Stimulated activated CD8-positive, alpha-beta memory T cell treated with anti-CD3 and anti-CD28 coated beads, Interleukin-15, amount 100 ng/mL, for 1 hour (primary cell): ENCODE data around the gene DBNDD1.
A peak's percentile ranks its signal among the peaks of the same experiment; 100 is the strongest.
"Not testable (repeated sequence)": the region's sequence is repeated elsewhere in the genome, so short reads cannot be mapped to it uniquely, and the experiment has no call there.

Source experiments
- DNase-seq: peaks from one replicate; pipeline ENCODE4 v3.0.0-alpha.2; 2020; ENCODE audit warnings: low read depth

Gene DBNDD1

DNA sequence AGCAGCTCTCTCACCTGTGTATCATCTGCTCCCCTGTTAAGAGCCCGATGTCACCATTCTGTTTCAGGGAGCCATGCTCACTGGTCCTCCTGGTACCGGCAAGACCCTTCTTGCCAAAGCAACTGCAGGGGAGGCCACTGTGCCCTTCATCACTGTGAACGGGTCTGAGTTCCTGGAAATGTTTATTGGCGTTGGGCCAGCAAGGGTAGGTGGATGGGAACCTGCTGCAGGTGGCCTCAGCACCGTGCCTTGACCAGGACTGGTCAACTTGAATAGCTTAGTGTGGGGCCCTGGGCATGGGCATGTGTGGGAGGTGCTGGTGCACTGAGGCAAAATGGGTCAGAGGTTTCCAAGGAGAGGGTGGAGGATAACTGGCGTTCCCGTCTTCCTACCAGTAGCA, 28.5 kb downstream of the DBNDD1 start:
- no peak for DNase-seq

DNA sequence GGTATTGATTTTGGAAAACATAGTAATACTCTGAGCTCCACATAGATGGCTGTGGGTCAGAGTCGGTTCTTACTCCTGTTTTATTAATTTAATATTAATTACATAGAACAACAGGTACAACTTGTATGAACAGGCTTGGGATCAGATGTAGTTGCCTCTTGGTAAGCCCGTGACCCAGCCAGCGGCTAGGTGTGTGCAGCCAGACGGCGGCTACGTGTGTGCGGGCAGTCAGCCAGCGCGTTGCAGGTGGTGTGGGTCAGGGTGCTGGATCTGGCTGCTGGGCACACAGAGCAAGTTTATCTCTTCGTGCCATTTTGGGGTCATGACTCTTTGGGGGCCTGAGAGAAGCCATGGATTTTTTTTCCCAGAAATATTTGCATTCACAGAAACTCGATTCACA, 30.3 kb downstream of the DBNDD1 start:
- DNase-seq, result no peak

DNA sequence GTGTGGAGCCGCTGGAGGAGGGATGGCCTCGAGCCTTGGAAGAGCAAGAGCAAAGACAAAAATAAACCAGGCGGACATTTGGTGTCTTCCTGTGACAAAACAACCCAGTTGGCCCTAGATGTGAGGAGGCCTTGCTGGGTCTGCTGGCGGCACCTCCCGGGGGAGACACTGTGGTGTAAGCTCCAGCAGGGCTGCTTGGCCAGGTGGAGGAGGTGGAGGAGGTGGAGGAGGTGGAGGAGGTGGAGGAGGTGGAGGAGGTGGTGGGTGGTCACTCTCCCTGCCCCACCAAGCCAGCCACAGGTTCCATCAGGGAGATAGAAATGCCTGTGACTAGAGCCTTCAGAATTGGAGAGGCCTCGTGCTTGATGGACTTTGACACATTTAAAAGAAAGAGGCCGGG, 32.1 kb downstream of the DBNDD1 start:
- DNase-seq, result no peak

DNA sequence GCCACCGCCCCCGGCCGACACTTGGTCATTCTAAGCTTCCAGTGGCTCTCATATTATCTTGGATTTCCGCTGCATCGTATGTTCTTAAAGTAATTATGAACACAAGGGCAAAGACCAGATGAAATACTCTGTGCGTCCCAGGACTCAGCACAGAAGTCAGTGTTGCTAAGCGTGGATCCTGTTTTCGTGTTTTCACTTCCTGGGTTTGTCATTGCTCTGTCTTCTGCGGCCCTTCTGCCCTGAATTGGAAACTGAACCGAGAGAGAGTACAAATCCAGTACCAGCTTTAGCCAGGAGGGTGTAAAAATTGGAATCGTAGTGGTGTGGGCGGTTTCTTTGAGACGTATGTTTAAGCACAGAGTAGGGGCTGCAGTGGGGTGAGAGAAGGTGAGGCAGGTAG, 32.7 kb downstream of the DBNDD1 start:
- DNase-seq, result no peak

DNA sequence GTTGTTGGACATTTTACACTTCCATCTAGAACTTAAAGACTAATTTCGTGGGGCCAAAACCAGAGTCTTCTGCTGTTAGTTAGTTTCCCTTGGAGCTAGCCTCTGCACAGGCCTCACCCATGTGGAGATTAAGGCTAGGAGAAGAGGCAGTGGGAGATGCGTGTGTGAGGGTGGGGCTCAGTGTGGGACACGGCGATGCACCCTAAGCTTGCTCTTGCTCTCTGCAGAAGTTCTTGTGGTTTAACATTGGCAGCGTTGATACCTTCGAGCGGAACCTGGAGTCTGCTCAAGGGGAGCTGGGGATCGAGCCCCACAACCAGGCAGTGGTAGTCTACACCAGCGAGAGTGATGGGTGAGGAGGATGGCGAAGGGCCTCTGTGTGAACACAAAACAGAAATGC, 34.0 kb downstream of the DBNDD1 start:
- DNase-seq, result no peak

DNA sequence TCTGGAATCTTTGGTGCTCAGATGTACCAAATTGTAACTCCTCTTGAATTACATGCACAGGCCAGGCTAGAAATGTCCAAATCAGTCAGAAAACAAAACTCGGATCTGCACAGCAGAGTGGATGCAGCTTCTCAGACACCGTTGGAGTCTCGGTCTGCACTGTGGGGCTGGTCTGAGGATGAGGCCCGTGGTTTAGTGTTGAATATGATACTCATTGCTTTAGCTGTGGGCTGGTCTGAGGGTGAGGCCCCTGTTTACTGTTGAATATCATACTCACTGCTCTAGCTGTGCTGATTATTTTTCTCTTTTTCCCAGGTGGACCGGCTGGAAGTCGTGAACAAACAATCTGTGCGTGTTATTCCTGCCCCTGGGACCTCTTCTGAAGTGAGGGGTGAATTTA, 35.0 kb downstream of the DBNDD1 start:
- no peak for DNase-seq

DNA sequence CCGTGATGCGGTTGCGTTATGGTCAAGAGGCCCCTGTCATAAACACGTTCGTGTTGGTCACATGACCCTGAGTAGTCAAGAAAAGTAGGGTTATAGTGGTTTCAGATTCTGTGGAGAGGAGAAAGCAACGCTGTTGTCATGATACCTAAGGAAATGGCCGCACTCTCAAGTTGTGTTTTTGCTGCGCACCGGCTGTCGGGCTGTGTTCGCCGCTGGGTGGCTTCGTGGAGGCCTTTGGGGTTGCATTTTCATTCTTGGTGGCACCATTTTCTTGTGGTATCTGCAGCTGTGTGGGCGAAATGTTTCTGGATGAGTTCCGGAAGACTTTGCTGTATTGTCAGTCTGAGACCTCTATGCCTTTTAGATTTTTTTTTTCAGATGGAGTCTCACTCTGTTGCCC, 35.7 kb downstream of the DBNDD1 start:
- no peak for DNase-seq

DNA sequence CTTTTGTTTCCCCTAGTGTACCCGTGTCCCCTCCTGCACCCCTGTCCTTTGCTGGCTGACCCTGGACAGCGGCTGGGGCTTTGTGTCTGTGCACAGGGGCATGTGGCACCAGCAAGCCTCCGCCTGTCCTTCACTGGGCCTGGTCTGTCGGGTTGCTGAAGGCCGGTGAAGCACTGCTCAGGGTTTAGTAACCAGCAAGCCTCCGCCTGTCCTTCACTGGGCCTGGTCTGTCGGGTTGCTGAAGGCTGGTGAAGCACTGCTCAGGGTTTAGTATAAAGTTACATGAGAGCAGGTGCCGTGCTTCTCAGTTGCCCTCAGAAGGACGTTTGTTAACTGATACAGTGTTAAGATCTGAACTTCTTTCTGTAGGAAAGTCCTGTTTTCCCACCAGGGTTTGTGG, 36.9 kb downstream of the DBNDD1 start:
- no peak for DNase-seq

DNA sequence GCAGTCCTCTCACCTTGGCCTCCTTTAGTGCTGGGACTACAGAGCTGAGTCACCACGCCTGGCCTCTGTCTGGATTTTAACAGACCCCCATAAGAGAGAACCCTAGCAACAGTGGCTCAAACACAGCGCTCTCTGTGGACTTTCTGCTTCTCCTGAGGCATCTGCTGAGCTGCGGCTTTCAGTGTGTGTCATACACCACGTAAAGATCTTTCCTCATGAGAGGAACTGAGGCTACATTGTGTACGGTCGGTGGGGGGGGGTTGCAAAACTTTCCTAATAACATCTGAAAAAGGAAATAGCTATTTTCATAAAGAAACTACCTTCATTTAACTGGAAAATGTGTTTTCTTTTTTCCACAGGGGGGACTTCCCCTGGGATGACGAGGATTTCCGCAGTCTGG, 37.8 kb downstream of the DBNDD1 start:
- DNase-seq, result no peak

DNA sequence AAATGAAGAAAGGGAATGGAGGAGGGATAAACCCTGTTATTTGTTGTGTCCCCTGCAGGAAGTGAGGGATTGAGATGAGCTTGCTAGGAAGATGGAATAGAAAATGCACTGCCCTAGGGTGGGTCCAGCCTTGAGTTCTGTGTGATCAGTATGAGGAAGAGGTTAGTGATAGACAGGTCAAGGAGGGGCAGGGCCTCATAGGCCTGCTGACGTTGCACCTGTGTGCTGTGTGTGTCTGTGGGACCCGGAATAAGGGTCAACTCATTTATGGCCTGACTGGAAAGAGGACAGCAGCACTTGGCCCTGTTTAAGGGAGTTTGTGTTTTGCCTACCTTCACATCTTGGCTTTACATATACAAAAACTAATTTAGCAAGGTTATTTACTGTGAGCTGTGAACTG, 44.4 kb downstream of the DBNDD1 start:
- DNase-seq, result no peak

DNA sequence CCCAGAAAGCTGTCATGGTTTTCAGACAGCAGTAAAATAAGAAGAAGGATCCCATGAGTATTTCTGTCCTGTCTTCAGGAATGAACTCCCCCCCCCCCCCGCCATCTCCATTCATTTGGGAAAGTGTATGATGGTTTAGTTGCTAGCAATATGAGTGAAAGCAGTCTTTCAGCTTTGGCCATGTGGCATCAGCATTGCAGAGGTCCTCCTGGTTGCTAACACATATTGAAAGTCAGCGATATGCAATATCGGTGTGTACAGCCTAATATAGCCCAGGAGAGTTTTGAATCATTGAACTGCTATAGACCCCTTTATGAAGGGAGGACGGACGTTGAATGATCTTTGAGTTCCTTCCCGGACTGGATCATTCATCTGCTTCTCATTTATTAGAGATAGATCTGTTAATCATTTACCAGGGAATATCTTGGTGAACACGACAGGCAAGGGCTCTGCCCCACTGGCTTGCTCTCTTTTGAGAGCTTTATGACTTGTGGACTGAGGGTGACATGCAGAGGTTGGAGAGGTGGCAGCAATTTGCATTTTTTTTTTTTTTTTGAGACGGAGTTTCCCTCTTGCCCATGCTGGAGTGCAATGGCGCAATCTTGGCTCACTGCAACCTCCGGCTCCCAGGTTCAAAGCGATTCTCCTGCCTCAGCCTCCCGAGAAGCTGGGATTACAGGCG, 45.5 kb downstream of the DBNDD1 start:
- DNase-seq, result no peak

DNA sequence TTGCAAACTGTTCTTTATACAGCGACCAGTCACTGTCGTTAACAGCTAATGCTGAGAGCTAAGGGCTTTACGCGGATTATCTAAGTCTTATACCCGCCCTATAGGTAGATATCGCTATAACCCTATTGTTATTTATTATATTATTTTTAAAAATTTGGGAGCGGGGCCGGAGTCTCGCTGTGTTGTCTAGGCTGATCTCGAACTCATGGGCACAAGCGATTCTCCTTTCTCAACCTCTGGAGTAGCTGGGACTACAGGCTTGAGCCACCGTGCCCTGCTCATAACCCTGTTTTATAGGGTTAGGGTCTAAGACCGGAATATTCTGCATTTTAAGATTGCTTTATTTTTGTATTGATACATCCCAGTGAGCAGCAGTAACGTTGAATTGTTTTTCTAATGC, 46.0 kb downstream of the DBNDD1 start:
- no peak for DNase-seq

DNA sequence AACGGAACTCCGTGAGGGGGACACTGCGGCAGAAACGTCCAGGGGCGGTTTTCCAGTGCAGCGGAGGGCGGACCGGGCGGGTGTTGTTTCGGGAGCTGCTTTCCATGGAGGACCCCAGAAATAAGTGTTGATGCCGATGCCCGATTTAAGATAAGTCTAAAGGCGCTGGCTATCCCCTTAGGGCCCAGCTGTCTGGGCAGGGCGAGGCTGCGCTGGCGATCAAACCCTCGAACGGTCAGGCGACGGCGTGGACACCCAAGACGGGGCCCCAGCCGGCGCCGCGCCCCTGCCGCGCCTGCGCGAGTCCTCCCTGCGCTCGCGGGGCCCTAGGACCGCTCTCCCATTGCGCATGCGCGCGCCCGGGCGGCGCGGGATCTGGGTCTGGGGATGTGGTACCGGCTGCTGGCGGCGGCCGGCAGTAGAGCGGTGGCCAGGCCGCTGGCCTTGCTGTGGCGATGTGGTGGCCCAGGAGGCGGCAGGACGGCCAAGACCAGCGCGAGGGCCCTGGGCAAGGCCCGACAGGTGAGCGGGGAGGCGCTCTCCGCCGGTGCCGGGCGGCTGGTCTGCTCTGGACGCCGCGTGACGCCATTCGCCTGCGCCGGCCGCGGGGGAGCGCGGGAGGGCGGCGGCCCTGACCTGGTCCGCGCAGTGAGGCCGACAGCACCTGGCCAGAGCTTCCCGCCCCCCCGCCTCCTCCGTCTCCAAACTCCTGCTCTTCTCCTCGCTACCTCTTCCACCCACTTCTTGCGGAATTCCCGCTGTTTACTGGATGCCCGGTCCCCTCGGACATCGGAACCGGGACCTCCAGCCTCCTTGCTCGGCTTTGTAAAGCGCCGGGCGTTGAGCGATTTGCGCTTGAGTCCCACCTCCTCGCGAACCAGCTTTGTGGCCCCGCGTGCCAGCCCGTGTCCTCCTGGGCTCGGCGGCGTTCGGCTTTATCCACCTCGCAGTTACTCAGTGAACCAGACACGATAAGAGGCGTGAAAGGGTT, 46.7 kb downstream of the DBNDD1 start:
- peak; percentile 73 for DNase-seq

DNA sequence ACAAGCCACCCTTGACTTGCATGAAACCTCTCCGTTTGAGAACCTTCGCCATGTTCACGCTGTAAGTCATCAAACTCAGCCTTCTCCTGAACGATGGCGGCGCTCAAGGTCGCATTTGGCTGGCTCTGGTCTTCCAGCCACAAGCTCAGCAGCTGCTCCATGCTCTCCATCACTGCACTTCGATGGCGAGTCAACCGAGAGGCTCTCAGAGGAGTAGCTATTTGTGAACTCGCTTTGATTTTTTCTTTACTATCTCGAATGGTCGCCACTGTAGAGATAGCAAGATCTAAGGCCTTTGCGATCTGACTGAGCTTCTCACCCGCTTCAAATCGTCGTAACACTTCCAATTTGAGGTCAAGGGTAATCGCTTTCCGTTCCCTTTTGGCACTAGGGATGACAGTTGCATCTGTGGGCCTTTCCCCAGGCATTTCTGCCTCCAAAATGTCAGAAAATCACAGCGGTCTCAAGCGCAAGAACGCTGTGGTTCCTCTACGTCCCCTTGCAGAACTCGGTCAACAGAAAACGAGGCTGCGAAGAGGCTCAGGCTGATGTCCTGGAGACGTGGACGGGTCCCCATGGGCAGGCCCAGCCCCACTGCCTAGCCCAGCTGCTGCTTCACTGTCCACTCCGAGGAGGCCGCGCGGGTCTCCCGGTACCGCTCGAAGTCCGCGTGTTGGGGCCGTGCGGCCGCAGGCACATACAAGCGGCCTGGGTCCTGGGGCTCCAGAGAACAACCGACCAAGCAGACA, 47.6 kb downstream of the DBNDD1 start:
- DNase-seq, result no peak

DNA sequence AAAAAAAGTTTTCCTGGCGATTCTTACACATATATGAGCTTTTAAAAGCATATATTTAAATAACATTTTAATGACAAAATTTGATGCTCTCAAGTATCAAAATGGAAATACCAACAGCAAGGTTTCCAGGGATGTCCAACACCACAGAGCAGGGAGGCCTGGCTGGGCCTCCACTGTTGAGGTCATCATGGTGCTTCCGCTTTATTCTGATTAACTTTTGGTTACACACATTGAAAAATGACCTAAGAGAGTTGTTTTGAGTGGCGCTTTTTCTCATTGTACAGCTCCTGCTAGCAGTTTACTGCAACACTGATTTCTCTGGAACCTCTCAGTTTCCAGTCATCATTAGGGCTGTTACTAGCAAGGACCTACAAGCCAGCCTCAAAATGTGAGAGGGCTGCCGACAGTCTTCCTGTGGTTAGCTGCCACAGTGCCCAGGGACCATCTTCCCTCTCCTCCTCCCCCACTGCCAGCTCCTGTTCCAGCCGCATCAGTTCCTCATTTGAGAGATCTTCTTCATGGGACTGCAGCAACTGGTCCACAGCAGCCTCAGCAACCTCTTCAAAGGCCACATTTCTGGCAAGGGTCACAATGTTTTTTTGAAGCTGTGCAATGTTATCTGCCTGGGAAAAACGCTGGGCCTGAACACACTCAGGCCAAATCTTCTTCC, 49.4 kb downstream of the DBNDD1 start:
- DNase-seq, result no peak

DNA sequence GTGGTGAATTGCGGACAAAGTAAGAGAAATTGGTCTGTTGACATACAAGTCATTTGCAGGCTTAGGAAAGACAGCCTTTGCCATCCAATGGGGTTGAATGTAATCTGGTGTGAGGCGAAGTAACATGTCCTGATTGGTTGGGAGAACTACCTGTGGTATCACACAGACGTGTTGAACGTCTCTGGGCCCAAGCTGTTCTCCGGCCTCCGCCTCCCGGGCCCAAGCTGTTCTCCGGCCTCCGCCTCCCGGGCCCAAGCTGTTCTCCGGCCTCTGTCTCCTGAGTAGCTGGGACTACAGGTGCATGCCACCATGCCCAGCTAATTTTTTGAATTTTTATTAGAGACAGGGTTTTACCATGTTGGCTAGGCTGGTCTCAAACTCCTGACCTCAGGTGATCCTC, 51.2 kb downstream of the DBNDD1 start:
- not testable (repeated sequence) for DNase-seq

DNA sequence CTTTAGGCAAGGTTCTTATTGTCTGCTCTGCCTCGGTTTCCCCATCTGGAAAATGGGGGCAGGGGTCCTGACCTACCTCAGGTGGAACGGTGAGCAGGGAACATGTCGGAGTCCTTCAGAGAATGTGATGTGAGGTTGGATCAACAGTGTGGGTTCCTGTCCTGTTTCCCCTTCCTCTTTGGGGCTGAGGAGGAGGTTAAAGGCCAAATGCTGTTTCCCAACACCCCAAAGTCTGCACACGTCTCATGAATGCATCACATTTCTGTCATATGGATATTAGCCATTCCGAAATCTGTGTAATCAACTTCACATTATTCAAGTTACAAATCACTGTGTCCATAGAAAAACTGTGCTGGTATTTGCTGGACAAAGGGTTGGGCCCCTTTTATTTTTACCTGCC, 51.8 kb downstream of the DBNDD1 start:
- DNase-seq, result not testable (repeated sequence)

DNA sequence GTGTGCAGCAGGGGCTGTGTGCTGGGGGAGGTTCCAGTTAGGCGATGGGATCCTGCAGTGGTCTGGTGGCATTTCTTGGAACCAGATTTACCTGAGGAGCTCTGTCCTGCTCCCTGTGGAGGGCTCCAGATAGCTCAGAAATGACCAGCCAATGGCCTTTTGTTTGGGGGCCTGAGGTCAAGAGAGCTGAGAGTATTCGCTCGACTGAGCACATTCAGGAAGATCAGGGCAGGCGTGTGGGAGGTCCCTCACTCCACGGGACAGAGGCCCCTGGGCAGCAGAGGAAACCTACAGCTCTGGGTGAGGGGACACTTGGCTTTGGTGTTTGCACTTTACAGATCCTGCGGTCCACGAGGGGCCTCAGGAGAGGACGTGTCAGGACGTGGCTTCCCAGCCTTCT, 52.5 kb downstream of the DBNDD1 start:
- DNase-seq, result no peak

DNA sequence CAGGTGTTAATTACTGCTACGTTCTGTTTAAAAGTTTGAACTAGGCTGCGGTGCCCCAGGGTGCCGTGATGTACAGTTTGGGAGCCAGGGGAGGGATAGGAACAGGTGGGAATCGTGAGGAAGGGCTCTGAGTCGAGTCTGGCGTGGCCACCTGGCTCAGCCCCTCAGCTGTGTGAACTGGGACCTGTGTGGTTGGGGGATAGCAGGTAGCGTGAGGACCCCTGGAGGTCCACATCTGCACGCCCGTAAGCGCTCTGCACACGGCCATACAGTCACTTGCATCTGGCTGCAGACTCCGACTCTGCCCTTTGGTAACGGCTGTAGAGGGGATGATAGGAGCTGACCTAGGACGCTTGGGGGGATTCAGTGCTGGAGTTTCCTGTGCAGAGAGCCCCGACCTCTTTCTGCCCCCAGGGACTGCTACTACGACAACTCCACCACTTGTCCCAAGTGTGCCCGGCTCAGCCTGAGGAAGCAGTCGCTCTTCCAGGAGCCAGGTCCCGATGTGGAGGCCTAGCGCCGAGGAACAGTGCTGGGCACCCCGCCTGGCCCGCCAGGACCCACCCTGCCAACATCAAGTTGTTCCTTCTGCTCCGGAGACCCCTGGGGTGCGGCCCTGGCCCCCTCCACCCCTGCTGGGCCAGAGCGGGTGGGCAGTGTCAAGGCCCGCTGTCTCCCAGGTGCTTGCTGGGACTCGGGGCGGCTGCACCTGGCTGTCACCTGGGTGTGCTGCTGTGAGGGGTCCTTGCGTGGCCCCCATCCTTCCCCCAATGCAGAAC, 53.6 kb downstream of the DBNDD1 start:
- no peak for DNase-seq

DNA sequence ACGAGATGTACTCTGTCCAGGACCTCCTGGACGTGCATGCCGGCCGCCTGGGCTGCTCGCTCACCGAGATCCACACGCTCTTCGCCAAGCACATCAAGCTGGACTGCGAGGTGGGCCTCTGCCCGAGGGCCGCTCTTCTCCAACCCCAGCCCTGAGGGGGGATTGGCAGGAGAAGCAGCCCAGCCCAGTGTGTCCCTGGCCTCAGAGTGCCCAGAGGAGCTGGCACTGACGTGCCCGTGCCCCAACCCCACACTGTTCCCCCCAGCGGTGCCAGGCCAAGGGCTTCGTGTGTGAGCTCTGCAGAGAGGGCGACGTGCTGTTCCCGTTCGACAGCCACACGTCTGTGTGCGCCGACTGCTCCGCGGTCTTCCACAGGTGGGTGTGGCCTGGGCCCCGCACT, 55.1 kb downstream of the DBNDD1 start:
- no peak for DNase-seq

DNA sequence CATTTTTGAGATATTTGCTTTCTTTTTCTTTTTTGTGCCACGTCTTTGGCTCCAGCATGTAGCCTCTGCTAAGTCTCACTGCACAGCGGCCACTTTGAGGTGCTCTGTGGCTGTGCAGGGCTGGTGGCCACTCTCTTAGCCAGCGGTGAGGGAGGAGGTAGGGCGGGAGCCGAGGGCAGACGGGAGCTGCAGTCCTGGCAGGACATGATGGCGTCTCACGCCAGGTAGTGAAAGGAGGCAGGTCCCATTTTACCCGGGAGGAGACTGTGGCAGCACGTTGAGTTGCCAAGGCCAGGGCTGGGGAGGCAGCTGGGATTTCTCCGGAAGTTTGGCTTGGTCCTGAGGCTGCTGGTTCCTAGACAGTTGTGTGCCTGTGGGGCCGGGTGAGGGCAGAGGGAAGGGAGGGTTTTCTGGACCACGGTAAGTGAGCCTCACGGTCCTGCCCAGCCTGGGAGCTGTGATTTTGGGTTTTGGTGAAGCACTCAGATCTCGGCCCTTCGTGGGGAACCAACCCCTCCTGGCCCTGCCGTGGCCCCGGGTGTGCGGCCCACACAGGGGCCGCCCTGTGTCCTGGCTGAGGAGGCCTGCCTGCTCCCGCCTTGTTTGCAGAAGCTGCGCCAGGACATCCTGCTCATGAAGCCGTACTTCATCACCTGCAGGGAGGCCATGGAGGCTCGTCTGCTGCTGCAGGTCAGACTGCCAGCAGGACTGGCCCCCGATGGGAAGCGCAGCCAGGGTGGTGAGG, 56.3 kb downstream of the DBNDD1 start:
- no peak for DNase-seq
